ENCODE results near the gene BBS9. TPM values are rescaled to one million over a fixed set of nuclear protein-coding genes. Genes with fewer than 3 reads are reported as not detected.

The BBS9 gene
- total RNA-seq, 4 donors from 2014 or later, result 11.3 to 28.5 (median 20.7) TPM

GRCh38 chr7:33422141-33422540, 292.8 kb downstream of the BBS9 start:
- no peak for ATAC-seq (ENCODE audit: low FRiP score)
- no peak for DNase-seq (ENCODE audit: low spot score)
- no peak for TF ChIP-seq CTCF (IDR thresholded peaks at IDR 0.05)

GRCh38 chr7:33422825-33423645, 293.7 kb downstream of the BBS9 start:
- TF ChIP-seq CTCF (IDR thresholded peaks at IDR 0.05), result no peak
- no peak for DNase-seq (ENCODE audit: low spot score)
- ATAC-seq (ENCODE audit: low FRiP score), result no peak

GRCh38 chr7:33423646-33424020, 294.3 kb downstream of the BBS9 start:
- no peak for ATAC-seq (ENCODE audit: low FRiP score)
- no peak for DNase-seq (ENCODE audit: low spot score)
- TF ChIP-seq CTCF (IDR thresholded peaks at IDR 0.05), result no peak

GRCh38 chr7:33425395-33425794, 296.0 kb downstream of the BBS9 start:
- no peak for ATAC-seq (ENCODE audit: low FRiP score)
- DNase-seq (ENCODE audit: low spot score), result no peak
- no peak for TF ChIP-seq CTCF (IDR thresholded peaks at IDR 0.05)

- ATAC-seq (ENCODE audit: low FRiP score), result no peak
These were observed 296.7 kb downstream of the BBS9 start for GRCh38 chr7:33425929-33426678.

GRCh38 chr7:33428415-33428814, 299.1 kb downstream of the BBS9 start:
- ATAC-seq (ENCODE audit: low FRiP score) (no peak), DNase-seq (ENCODE audit: low spot score) (no peak)
- TF ChIP-seq CTCF (IDR thresholded peaks at IDR 0.05), result no peak

More at GRCh38 chr7:33425929-33426678, 296.7 kb downstream of the BBS9 start:
- no peak for TF ChIP-seq CTCF (IDR thresholded peaks at IDR 0.05)
- DNase-seq (ENCODE audit: low spot score), result no peak
